Measurements from ENCODE around the gene LOX.

GRCh38 chr5:122120957-122121356 lies 42.9 kb upstream of the LOX start:
- TF ChIP-seq CTCF (IDR thresholded peaks at IDR 0.05) (no peak), POLR2AphosphoS5 (IDR thresholded peaks at IDR 0.05) (no peak), EP300 (IDR thresholded peaks at IDR 0.05) (no peak)

Measured in gastroesophageal sphincter (tissue), 3 donors.